ENCODE measurements around the gene IL1R2.

The IL1R2 gene

DNA sequence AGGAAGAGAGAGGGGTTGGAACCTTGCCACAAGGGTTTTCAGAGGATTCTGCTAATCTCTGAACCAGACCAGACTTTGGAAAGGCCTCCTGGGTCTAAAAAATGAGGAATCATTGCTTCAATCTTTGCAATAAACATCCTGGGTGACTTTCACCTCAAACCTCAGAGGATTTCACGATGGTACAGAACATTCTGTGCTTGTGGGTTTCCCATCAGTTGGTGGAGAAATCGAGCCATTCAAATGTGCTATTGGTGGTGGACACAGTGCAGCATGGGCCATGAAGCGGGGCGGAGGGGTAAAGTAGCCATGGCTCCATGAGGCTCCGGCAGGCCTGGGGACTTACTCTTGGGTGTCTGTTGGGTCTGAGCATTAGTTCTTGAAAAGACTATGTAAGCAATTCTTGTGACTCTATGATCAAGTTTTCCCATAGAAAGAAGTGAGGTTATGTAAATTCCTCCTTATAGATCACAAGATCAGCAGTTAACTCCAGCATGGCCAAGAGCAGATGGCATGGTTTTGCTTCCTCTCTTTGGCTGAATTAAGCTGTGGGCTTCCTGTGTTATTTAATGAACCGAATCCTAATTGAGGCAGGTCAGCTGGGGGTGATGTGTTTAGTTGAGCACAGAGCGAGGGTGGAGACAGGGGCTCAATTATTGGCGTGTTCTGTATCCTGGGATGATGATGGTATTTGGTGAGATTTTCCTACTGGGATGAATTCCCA lies 1.9 kb upstream of the IL1R2 start:
- TF ChIP-seq, protein P1, sequence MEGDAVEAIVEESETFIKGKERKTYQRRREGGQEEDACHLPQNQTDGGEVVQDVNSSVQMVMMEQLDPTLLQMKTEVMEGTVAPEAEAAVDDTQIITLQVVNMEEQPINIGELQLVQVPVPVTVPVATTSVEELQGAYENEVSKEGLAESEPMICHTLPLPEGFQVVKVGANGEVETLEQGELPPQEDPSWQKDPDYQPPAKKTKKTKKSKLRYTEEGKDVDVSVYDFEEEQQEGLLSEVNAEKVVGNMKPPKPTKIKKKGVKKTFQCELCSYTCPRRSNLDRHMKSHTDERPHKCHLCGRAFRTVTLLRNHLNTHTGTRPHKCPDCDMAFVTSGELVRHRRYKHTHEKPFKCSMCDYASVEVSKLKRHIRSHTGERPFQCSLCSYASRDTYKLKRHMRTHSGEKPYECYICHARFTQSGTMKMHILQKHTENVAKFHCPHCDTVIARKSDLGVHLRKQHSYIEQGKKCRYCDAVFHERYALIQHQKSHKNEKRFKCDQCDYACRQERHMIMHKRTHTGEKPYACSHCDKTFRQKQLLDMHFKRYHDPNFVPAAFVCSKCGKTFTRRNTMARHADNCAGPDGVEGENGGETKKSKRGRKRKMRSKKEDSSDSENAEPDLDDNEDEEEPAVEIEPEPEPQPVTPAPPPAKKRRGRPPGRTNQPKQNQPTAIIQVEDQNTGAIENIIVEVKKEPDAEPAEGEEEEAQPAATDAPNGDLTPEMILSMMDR (IDR thresholded peaks at IDR 0.05; ENCODE audit: low read depth, low read length): no peak
- H3K9me3 ChIP-seq: no peaks in the 10 kb centered on the region
- H3K4me3 ChIP-seq (ENCODE audit: low read depth, low read length): no peak overlapping the region
- H3K27me3 ChIP-seq: no peaks in the 10 kb centered on the region
- no peaks in the 10 kb centered on the region for H3K4me1 ChIP-seq
- no peaks in the 10 kb centered on the region for H3K36me3 ChIP-seq
- DNase-seq: no peak

DNA sequence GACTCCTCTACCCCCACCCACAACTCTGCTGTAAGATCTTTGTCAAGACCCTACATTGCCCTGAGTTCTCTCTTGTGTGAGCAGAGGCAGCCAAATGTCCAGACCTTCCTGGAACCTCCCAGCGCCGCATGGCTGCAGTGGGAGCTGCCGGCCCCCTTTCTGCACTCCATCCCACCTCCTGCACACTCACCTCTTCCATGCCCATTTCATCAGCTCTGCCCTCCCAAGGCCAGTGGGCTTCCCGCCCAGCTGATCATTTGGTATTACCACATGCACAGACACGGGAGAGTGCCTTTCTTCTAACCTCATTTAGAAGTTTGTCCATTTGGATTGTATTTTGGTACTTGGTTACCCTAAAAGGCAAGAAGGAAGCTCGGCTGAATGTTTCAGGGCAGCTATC lies 2.0 kb downstream of the IL1R2 start:
- H3K9me3 ChIP-seq: no peaks in the 10 kb centered on the region
- DNase-seq: no peak
- H3K4me1 ChIP-seq: no peaks in the 10 kb centered on the region
- TF ChIP-seq, protein P1 (IDR thresholded peaks at IDR 0.05; ENCODE audit: low read depth, low read length): no peak
- no peak overlapping the region for H3K4me3 ChIP-seq (ENCODE audit: low read depth, low read length)
- no peaks in the 10 kb centered on the region for H3K27me3 ChIP-seq
- no peaks in the 10 kb centered on the region for H3K36me3 ChIP-seq

DNA sequence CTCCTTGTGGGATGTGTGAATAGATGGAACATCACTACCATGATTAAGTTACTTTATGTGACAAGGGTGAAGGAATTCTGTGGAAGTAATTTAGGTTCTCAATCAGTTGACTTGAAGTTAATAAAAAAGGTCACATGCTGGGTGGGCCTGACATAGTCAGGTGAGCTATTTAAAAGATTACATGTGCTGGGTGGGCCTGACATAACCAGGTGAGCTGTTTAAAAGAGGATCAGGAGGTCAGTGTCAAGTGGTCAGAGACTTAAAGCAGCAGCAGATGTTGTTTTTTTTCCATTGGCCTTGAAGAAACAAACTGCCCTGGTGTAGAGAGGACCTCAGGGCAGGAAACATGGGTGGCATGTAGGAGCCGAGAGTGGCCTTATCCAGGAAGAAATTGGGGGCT lies 3.3 kb downstream of the IL1R2 start:
- Histone ChIP-seq H3K27me3 (no peaks in the 10 kb centered on the region), H3K9me3 (no peaks in the 10 kb centered on the region), H3K4me1 (no peaks in the 10 kb centered on the region)

DNA sequence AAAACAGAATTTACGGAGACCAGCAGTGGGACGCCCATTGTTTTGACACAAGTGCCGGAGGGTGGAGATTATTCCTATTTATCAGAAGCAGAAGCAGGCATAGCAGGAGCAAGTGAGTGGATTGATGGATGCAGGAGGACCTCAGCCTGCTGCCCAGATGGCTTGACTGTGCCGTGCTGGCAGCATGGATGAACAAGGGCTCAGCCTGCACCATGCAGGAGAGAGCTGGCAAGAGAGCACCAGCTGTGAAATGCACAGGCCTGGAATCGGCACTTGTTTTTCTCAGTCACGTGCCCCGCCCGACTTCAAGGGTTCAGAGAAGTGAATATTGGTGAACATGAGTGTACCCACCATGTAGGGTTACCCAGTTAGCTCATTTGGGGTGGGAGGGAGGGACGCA lies 4.0 kb downstream of the IL1R2 start:
- H3K36me3 ChIP-seq: no peaks in the 10 kb centered on the region
- no peaks in the 10 kb centered on the region for H3K27me3 ChIP-seq
- no peaks in the 10 kb centered on the region for H3K4me1 ChIP-seq
- DNase-seq: no peak
- TF ChIP-seq, protein P1 (IDR thresholded peaks at IDR 0.05; ENCODE audit: low read depth, low read length): no peak
- H3K4me3 ChIP-seq (ENCODE audit: low read depth, low read length): no peak overlapping the region
- H3K9me3 ChIP-seq: no peaks in the 10 kb centered on the region

More for the DNA sequence above, 3.3 kb downstream of the IL1R2 start:
- Histone ChIP-seq H3K4me3 (ENCODE audit: low read depth, low read length) (no peak overlapping the region), H3K36me3 (no peaks in the 10 kb centered on the region)
- DNase-seq: no peak
- TF ChIP-seq, protein P1 (IDR thresholded peaks at IDR 0.05; ENCODE audit: low read depth, low read length): no peak

DNA sequence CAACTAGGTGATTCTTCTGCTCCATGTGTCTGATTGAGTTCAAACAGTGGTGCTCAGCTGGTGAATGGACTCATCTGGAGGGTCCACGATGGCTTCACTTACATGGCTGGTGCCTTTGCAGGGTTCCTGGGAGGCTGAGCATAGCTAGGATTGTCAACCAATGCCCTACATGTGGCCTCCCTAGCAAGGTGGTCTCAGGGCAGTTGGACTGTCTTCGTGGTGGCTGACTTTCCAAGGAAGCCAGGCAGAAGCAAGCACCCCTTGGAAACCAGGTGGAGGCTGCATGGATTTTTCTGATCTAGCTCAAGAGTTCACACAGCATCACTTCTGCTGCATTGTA lies 6.8 kb downstream of the IL1R2 start:
- no peaks in the 10 kb centered on the region for H3K4me1 ChIP-seq
- H3K36me3 ChIP-seq: no peaks in the 10 kb centered on the region
- H3K27me3 ChIP-seq: no peaks in the 10 kb centered on the region
- TF ChIP-seq, protein P1 (IDR thresholded peaks at IDR 0.05; ENCODE audit: low read depth, low read length): no peak
- no peak for DNase-seq
- H3K4me3 ChIP-seq (ENCODE audit: low read depth, low read length): no peak overlapping the region
- no peaks in the 10 kb centered on the region for H3K9me3 ChIP-seq

DNA sequence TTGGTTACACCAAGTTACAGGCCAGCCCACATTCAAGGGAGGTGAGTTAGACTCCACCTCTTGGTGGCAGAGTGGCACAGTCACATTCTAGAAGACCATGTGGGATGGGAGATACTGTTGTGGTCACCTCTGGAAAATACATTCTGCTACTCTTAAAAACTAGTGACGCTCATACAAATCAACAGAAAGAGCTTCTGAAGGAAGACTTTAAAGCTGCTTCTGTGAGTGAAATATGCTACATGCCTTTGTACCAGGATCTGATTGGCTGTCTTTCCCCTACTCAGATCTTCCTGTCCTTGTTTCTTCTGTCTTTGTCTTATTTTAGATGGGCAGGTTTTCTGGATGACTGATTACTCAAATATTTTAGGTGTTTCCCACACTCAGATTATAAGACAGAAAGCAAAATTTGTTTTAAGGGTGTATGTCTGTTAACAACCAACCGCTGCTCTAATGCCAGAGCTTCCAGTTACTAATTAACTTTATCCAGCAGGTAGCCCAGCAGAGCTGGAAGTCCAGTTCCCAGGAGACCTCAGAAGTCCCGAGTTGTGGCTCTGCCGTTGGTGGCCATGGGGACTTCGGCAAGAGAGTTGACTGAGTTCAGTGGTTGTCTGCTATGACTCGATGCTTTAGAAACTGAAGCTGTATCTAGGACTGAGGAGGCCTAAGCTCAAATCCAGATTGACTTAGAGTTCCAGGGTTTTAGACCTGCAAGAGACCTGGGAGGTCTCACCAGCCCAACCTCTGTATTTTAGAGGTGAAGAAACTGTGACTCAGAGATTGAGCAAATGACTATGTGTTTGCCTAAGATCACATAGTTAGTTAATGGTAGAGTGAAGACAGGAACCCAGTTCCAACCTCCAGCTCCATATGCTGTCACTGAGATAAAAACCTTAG lies 7.4 kb downstream of the IL1R2 start:
- no peak for DNase-seq
- TF ChIP-seq, protein P1 (IDR thresholded peaks at IDR 0.05; ENCODE audit: low read depth, low read length): no peak
- Histone ChIP-seq H3K4me1 (no peaks in the 10 kb centered on the region), H3K36me3 (no peaks in the 10 kb centered on the region), H3K4me3 (ENCODE audit: low read depth, low read length) (no peak overlapping the region), H3K27me3 (no peaks in the 10 kb centered on the region), H3K9me3 (no peaks in the 10 kb centered on the region)
